GM12874 (cell line): Measurements from ENCODE around the gene TKT.
A peak's percentile ranks its signal among the peaks of the same experiment; 100 is the strongest.

ENCODE experiments used
- TF ChIP-seq, protein P1 (sequence below): IDR thresholded peaks from 2 replicates; pipeline ENCODE4 v1.5.1; 2011; ENCODE audit warnings: low read depth, mild to moderate bottlenecking, control low read depth, low read length, moderate library complexity; ENCODE audit not compliant: insufficient read depth

Gene TKT

DNA sequence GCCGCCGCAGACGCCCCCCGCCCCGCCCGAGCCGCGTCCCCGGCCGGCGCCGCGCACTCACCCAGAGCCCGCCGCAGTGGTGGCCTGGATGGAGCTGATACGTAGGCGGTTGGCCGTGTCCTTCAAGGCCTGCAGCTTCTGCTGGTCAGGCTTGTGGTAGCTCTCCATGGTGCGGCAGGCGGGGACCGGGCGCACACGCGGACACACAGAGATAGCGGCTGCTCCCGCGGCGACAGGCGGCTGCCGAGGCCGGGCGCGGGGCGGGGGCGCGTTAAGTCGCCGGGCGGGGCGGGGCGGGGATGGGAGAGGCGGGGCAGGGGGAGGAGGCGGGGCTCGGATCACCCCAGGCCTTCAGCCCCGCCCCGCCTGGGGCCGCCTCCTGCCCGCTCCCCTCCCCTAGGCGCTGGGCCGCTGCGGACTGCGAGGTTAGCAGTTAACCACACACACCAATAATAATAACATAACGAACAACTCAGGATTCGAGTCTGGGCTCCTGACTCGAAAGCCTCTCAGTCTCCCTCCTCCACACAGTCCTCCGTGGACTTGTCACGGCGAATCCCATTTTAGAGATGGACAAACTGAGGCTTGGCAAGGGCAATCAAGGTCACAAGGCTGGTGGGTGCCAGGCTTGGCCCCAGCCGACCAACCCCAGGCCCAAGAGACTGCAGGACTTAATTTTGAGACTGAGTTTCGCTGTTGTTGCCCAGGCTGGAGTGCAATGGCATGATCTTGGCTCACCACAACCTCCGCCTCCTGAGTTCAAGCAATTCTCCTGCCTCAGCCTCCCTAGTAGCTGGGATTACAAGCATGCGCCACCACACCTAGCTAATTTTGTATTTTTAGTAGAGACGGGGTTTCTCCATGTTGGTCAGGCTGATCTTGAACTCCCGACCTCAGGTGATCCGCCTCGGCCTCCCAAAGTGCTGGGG is at the start of gene TKT:
TKT (minus strand) TSS at position 248 of the 929 bp plus-strand sequence; CDS start at position 168, 80 bp downstream.
- TF ChIP-seq, protein P1, sequence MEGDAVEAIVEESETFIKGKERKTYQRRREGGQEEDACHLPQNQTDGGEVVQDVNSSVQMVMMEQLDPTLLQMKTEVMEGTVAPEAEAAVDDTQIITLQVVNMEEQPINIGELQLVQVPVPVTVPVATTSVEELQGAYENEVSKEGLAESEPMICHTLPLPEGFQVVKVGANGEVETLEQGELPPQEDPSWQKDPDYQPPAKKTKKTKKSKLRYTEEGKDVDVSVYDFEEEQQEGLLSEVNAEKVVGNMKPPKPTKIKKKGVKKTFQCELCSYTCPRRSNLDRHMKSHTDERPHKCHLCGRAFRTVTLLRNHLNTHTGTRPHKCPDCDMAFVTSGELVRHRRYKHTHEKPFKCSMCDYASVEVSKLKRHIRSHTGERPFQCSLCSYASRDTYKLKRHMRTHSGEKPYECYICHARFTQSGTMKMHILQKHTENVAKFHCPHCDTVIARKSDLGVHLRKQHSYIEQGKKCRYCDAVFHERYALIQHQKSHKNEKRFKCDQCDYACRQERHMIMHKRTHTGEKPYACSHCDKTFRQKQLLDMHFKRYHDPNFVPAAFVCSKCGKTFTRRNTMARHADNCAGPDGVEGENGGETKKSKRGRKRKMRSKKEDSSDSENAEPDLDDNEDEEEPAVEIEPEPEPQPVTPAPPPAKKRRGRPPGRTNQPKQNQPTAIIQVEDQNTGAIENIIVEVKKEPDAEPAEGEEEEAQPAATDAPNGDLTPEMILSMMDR = no peak

DNA sequence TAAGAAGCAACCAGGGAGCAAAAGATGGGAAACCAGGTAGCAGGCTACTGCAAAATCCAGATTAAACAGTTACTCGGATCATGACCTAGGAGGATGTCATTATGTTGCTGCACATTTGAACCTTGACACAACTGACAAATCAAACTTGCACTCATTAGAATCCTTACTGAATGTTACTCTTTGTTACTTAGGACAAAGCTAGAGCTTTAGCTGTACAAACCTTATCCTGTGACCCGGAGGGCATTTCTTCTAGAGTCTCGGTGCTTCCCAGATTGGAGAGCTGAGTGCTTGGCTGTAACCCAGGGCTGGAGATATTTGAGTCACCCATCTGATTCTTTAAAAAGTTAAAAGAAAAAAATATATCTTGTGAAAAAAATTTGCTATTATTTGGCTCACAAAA is 48.1 kb upstream of the TKT start:
- TF ChIP-seq, protein P1 = no peak

DNA sequence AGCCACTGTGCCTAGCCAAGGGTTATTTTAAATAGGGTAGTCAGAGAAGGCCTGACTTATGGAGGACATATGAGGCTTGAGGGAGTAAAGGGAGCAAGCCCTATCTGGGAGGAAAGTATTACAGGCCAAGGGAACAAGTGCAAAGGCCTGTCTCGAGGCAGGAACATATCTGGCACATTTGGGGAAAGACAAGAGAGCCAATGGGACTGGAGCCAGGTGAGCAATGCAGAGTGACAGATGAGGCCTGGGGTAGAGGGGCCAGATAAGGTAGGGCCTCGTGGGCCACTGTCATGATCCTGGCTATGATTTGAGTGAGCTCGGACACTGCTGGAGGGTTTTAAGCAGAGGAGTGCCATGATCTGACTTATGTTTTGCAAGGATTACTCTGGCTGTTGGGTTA is 47.7 kb upstream of the TKT start:
- TF ChIP-seq, protein P1 = no peak

DNA sequence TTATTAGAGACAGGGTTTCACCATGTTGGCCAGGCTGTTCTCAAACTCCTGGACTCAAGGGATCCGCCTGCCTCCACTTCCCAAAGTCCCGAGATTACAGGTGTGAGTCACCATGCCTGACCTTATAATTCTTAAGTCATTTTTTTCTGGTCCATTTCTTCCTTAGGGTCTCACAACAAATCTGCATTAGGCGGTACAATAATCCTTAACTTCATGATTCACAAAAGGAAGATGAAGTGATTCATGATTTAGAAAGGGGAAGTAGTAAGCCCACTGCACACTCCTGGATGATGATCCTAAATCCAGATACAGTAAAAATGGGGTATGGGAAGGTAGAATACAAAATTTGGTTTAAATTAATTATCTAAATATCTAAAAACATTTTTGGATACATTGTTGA is 45.0 kb upstream of the TKT start:
- TF ChIP-seq, protein P1 = no peak

- TF ChIP-seq, protein P1 = peak; percentile 63
Observed at GRCh38 chr3:53299611-53300023, 43.8 kb upstream of the TKT start.

GRCh38 chr3:53295410-53295809 is 39.6 kb upstream of the TKT start:
- TF ChIP-seq, protein P1 = no peak

- TF ChIP-seq, protein P1 = no peak
Observed at GRCh38 chr3:53293867-53294266, 38.0 kb upstream of the TKT start.
